SK-N-SH (cell line): ENCODE measurements around the gene MCM5. TPM values are rescaled to one million over a fixed set of nuclear protein-coding genes. Genes with fewer than 3 reads are reported as not detected.

Source experiments
- CTCF ChIA-PET: fragments of 300-600, 350-600 bp; formaldehyde crosslinking; extraction: SDS; loops from one replicate; lab custom pipeline; 2021; lab: Yijun Ruan, JAX
- POLR2A ChIA-PET: fragments of 350-600 bp; sonication (Branson Sonifier 250); formaldehyde crosslinking; extraction: SDS; loops from one replicate; lab custom pipeline; 2020; ENCODE audit warnings: antibody characterized with exemption, inconsistent platforms; lab: Yijun Ruan, JAX
- DNase-seq: peaks from one replicate; pipeline ENCODE4 v3.0.0; 2012
- H2AFZ ChIP-seq: fragments of 200-600 bp; sonication (generic); 2 replicates; pipeline ENCODE4 v1.8.1; 2016; ENCODE audit warnings: antibody characterized with exemption, mild to moderate bottlenecking, low read depth
- H3F3A ChIP-seq: fragments of 200-600 bp; sonication (generic); replicated peaks from 2 replicates; pipeline ENCODE3; 2016; ENCODE audit warnings: antibody characterized with exemption, mild to moderate bottlenecking; ENCODE audit not compliant: insufficient read depth
- H3K27ac ChIP-seq, 2 experiments: fragments of 200-500 bp in 1 of 2; fragments of 200-600 bp in 1 of 2; sonication (Bioruptor generic) in 1 of 2; sonication (generic), shearing (Covaris generic) in 1 of 2; 2 replicates each; pipeline versions ENCODE4 v1.5.1 to v1.6.1; 2014 to 2016; ENCODE audit warnings: low read depth in 2 of 2, inconsistent platforms in 1 of 2, low read length in 1 of 2, mild to moderate bottlenecking in 1 of 2, mixed read lengths in 1 of 2
- H3K27me3 ChIP-seq: fragments of 200-600 bp; sonication (generic), shearing (Covaris generic); 2 replicates; pipeline ENCODE4 v1.6.1; 2016; ENCODE audit warnings: mixed run types; ENCODE audit not compliant: insufficient read depth
- H3K36me3 ChIP-seq, 2 experiments: fragments of 200-500 bp in 1 of 2; fragments of 200-600 bp in 1 of 2; sonication (Bioruptor generic) in 1 of 2; sonication (generic) in 1 of 2; replicated peaks in 1 of 2; 2 replicates each; pipeline versions ENCODE3 to v1.5.1; 2014 to 2016; ENCODE audit warnings: low read length in 1 of 2, mild to moderate bottlenecking in 1 of 2; ENCODE audit not compliant: insufficient read depth in 2 of 2, control insufficient read depth in 1 of 2
- H3K4me1 ChIP-seq, 2 experiments: fragments of 200-500 bp in 1 of 2; fragments of 200-600 bp in 1 of 2; sonication (Bioruptor generic) in 1 of 2; sonication (generic), shearing (Covaris generic) in 1 of 2; 2 replicates each; pipeline versions ENCODE4 v1.5.1 to v1.6.1; 2014 to 2016; ENCODE audit warnings: low read depth in 1 of 2, low read length in 1 of 2, mixed run types in 1 of 2; ENCODE audit not compliant: insufficient read depth in 2 of 2, control insufficient read depth in 1 of 2
- H3K4me2 ChIP-seq: fragments of 200-600 bp; sonication (generic), shearing (Covaris generic); 2 replicates; pipeline ENCODE4 v1.6.1; 2017; ENCODE audit warnings: mixed run types
- H3K4me3 ChIP-seq, 2 experiments: fragments of 200-500 bp in 1 of 2; fragments of 200-600 bp in 1 of 2; sonication (Bioruptor generic) in 1 of 2; sonication (generic), shearing (Covaris generic) in 1 of 2; 2 replicates each; pipeline versions ENCODE4 v1.5.1 to v1.8.1; 2014 to 2016; ENCODE audit warnings: low read depth in 2 of 2, inconsistent platforms in 1 of 2, low read length in 1 of 2, mild to moderate bottlenecking in 1 of 2, mixed read lengths in 1 of 2, moderate library complexity in 1 of 2
- H3K79me2 ChIP-seq: fragments of 200-600 bp; sonication (generic); 2 replicates; pipeline ENCODE4 v1.8.1; 2017; ENCODE audit warnings: mild to moderate bottlenecking; ENCODE audit not compliant: insufficient read depth
- H3K9ac ChIP-seq: fragments of 200-600 bp; sonication (generic); 2 replicates; pipeline ENCODE4 v1.6.1; 2017; ENCODE audit warnings: mixed run types
- H3K9me2 ChIP-seq: fragments of 200-600 bp; sonication (generic); 2 replicates; pipeline ENCODE4 v1.6.1; 2017; ENCODE audit warnings: mixed run types
- H3K9me3 ChIP-seq: fragments of 200-600 bp; sonication (generic); 2 replicates; pipeline ENCODE4 v1.6.1; 2017; ENCODE audit warnings: mixed run types, mild to moderate bottlenecking, moderate library complexity
- H4K20me1 ChIP-seq: fragments of 200-600 bp; sonication (generic); 2 replicates; pipeline ENCODE4 v1.6.1; 2017; ENCODE audit warnings: mild to moderate bottlenecking, mixed run types; ENCODE audit not compliant: insufficient read depth
- CHD2 ChIP-seq: fragments of 150-350 bp; IDR thresholded peaks from 2 replicates; pipeline ENCODE4 v1.6.1; 2018; ENCODE audit warnings: low read length; ENCODE audit not compliant: partially characterized antibody
- CTCF ChIP-seq: fragments of 200-600 bp; sonication (generic); IDR thresholded peaks from 2 replicates; pipeline ENCODE4 v1.6.1; 2017; ENCODE audit warnings: antibody characterized with exemption, mild to moderate bottlenecking, moderate library complexity
- ELF1 ChIP-seq: IDR thresholded peaks from 2 replicates; pipeline ENCODE4 v1.4.0; 2012
- FOXM1 ChIP-seq: IDR thresholded peaks from 2 replicates; pipeline ENCODE4 v1.4.0; 2012; ENCODE audit warnings: low read depth, mild to moderate bottlenecking
- GATA2 ChIP-seq: sonication (generic); formaldehyde crosslinking; IDR thresholded peaks from 2 replicates; pipeline ENCODE4 v1.5.0; 2020; ENCODE audit warnings: mild to moderate bottlenecking, missing genetic modification reagents
- MAX ChIP-seq: IDR thresholded peaks from 2 replicates; pipeline ENCODE4 v1.4.0; 2012; ENCODE audit warnings: low read depth
- MEF2A ChIP-seq: IDR thresholded peaks from 2 replicates; pipeline ENCODE4 v1.4.0; 2012; ENCODE audit warnings: low read depth, borderline replicate concordance
- MXI1 ChIP-seq: IDR thresholded peaks from 2 replicates; pipeline ENCODE4 v1.6.1; 2012; ENCODE audit warnings: mild to moderate bottlenecking, low read depth, low read length, improper control_type of control experiment
- PBX3 ChIP-seq: IDR thresholded peaks from 2 replicates; pipeline ENCODE4; 2012
- POLR2AphosphoS5 ChIP-seq: IDR thresholded peaks from 2 replicates; pipeline ENCODE4 v1.6.1; 2012; ENCODE audit warnings: low read depth, low read length
- RAD21 ChIP-seq: IDR thresholded peaks from 2 replicates; pipeline ENCODE4 v1.6.1; 2012; ENCODE audit warnings: mild to moderate bottlenecking, low read length
- REST ChIP-seq: IDR thresholded peaks from 2 replicates; pipeline ENCODE4 v1.6.1; 2012; ENCODE audit warnings: mild to moderate bottlenecking, low read depth, low read length, moderate library complexity
- TAF1 ChIP-seq: IDR thresholded peaks from 2 replicates; pipeline ENCODE4 v1.6.1; 2012; ENCODE audit warnings: low read depth, mild to moderate bottlenecking, low read length, moderate library complexity, borderline replicate concordance
- TCF12 ChIP-seq: IDR thresholded peaks from 2 replicates; pipeline ENCODE4 v1.4.0; 2012
- WGBS: methylation state at CpG from one replicate; pipeline ENCODE4 v1.1.6; 2017; ENCODE audit warnings: low lambda C conversion rate; 5-methylcytosine and 5-hydroxymethylcytosine counted together
- polyA plus RNA-seq, 3 experiments: library from polyadenylated mRNA; depleted of rRNA; stranded (reverse); fragments of >200 nt; gene quantifications; 2 replicates each; pipeline ENCODE4 v1.2.3, GENCODE V29; 2012
- TF ChIP-seq, protein P1 (sequence below): fragments of 150-350 bp; IDR thresholded peaks from 2 replicates; pipeline ENCODE4 v1.6.1; 2017; ENCODE audit warnings: antibody characterized with exemption, low read length, low read depth, borderline replicate concordance
- TF ChIP-seq, protein P2 (sequence below): fragments of 150-350 bp; IDR thresholded peaks from 2 replicates; pipeline ENCODE4 v1.6.1; 2016; ENCODE audit warnings: mild to moderate bottlenecking, low read depth, low read length

The MCM5 gene
- polyA plus RNA-seq, 1 of the 3 experiments (the other 2 are of a cell fraction), result 42.9 TPM

- no peak for TF ChIP-seq REST
- no peak for TF ChIP-seq GATA2 (CRISPR knock-in tag)
- TF ChIP-seq MEF2A, result no peak
- peak; percentile 56; the same call in 1 of the 2 replicates for TF ChIP-seq MAX
- peak; percentile 77; the same call in 1 of the 2 replicates for TF ChIP-seq MXI1
- TF ChIP-seq ELF1, result peak; percentile 81
- no peak for TF ChIP-seq CTCF
- peak; percentile 73 for TF ChIP-seq POLR2AphosphoS5
- no peak for TF ChIP-seq TCF12
Observed at GRCh38 chr22:35399678-35400500, at the start of gene MCM5 (continued).

GRCh38 chr22:35350539-35351503 is 49.1 kb upstream of the MCM5 start:
- H3K9me2 ChIP-seq, result no peaks in the 10 kb centered on the region
- H3K36me3 ChIP-seq, result no peaks in the 10 kb centered on the region
- H3K27ac ChIP-seq, result peak overlapping the region; percentile 29 to 72; a peak in 3 of 4 replicates
- H3F3A ChIP-seq, result peaks cover 4% of the 10 kb centered on the region
- H3K27me3 ChIP-seq, result no peaks in the 10 kb centered on the region
- H3K4me2 ChIP-seq, result peak overlapping the region; percentile 80
- DNase-seq, result peak; percentile 97
- H4K20me1 ChIP-seq, result no peaks in the 10 kb centered on the region
- H2AFZ ChIP-seq, result peak overlapping the region; percentile 90; the same call in 1 of the 2 replicates
- 23% methylated on average over 22 of the region's 47 CpGs for WGBS
- ChIA-PET CTCF (interaction anchor here (0.6 to 5.3 kb wide), 40 partner anchors 8 to 812 kb away, joined by 3 to 42 read pairs (median 4); partner anchors contain the start of genes HMOX1 and MCM5), POLR2A (interaction anchor here (0.6 to 1.2 kb wide), 8 partner anchors 15 to 565 kb away, joined by 3 to 6 read pairs (median 3); partner anchors contain the start of gene HMOX1)
- peaks cover 5 to 24% of the 10 kb centered on the region in 2 experiments; a peak in 2 of 4 replicates for H3K4me1 ChIP-seq
- peak overlapping the region; percentile 54 for H3K9ac ChIP-seq
- H3K79me2 ChIP-seq, result no peaks in the 10 kb centered on the region
- no peaks in the 10 kb centered on the region for H3K9me3 ChIP-seq
- peak overlapping the region; percentile 52 to 63 for H3K4me3 ChIP-seq
- TF ChIP-seq CHD2 (peak; percentile 62), TAF1 (peak; percentile 30; the same call in 1 of the 2 replicates), GATA2 (CRISPR knock-in tag) (no peak), PBX3 (no peak), FOXM1 (no peak), POLR2AphosphoS5 (peak; percentile 67; the same call in 1 of the 2 replicates), ELF1 (no peak), MEF2A (no peak), RAD21 (peak; percentile 95), MAX (no peak)
- TF ChIP-seq, protein P1, sequence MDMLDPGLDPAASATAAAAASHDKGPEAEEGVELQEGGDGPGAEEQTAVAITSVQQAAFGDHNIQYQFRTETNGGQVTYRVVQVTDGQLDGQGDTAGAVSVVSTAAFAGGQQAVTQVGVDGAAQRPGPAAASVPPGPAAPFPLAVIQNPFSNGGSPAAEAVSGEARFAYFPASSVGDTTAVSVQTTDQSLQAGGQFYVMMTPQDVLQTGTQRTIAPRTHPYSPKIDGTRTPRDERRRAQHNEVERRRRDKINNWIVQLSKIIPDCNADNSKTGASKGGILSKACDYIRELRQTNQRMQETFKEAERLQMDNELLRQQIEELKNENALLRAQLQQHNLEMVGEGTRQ, result no peak
- TF ChIP-seq, protein P2, sequence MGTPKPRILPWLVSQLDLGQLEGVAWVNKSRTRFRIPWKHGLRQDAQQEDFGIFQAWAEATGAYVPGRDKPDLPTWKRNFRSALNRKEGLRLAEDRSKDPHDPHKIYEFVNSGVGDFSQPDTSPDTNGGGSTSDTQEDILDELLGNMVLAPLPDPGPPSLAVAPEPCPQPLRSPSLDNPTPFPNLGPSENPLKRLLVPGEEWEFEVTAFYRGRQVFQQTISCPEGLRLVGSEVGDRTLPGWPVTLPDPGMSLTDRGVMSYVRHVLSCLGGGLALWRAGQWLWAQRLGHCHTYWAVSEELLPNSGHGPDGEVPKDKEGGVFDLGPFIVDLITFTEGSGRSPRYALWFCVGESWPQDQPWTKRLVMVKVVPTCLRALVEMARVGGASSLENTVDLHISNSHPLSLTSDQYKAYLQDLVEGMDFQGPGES, result no peak
